Mesenchymal stem cell (in vitro differentiated cells and primary cell): Measurements from ENCODE around the gene NGEF.

ENCODE experiments used
- DNase-seq: peaks from one replicate; pipeline ENCODE4 v3.0.0-alpha.2; 2013
- H2AFZ ChIP-seq: one replicate; pipeline ENCODE4 v1.6.1; 2013; ENCODE audit warnings: low read depth, mild to moderate bottlenecking, control low read depth, inconsistent platforms, low read length, moderate library complexity
- H2AK5ac ChIP-seq: 2 replicates; pipeline ENCODE4 v1.6.1; 2013; ENCODE audit warnings: low read length, moderate library complexity, mild to moderate bottlenecking, inconsistent platforms; ENCODE audit not compliant: severe bottlenecking
- H2BK120ac ChIP-seq: one replicate; pipeline ENCODE4 v1.6.1; 2013; ENCODE audit warnings: low read depth, mild to moderate bottlenecking, inconsistent platforms, low read length, moderate library complexity
- H2BK12ac ChIP-seq, 2 experiments: one replicate each; pipeline ENCODE4 v1.6.1; 2013; ENCODE audit warnings: inconsistent platforms in 2 of 2, low read length in 2 of 2, mild to moderate bottlenecking in 2 of 2, moderate library complexity in 2 of 2, control low read depth in 1 of 2
- H2BK15ac ChIP-seq: one replicate; pipeline ENCODE4 v1.6.1; 2013; ENCODE audit warnings: mild to moderate bottlenecking, low read depth, inconsistent platforms; ENCODE audit not compliant: poor library complexity, severe bottlenecking
- H2BK5ac ChIP-seq: 2 replicates; pipeline ENCODE4 v1.6.1; 2013; ENCODE audit warnings: low read depth, mild to moderate bottlenecking, low read length, control low read depth, inconsistent platforms; ENCODE audit not compliant: poor library complexity, severe bottlenecking
- H3K14ac ChIP-seq, 2 experiments: one replicate each; pipeline ENCODE4 v1.6.1; 2013; ENCODE audit warnings: inconsistent platforms in 2 of 2, low read length in 2 of 2, control low read depth in 1 of 2, mild to moderate bottlenecking in 1 of 2, moderate library complexity in 1 of 2
- H3K18ac ChIP-seq, 2 experiments: one replicate each; pipeline ENCODE4 v1.6.1; 2013; ENCODE audit warnings: inconsistent platforms in 2 of 2, low read length in 2 of 2, control low read depth in 1 of 2, low read depth in 1 of 2, mild to moderate bottlenecking in 1 of 2
- H3K23ac ChIP-seq, 2 experiments: one replicate each; pipeline ENCODE4 v1.6.1; 2013; ENCODE audit warnings: inconsistent platforms in 2 of 2, low read length in 2 of 2, mild to moderate bottlenecking in 2 of 2, moderate library complexity in 2 of 2, control low read depth in 1 of 2
- H3K27ac ChIP-seq: 2 replicates; pipeline ENCODE4 v1.5.1; 2013; ENCODE audit warnings: mild to moderate bottlenecking, moderate library complexity, low read length, control low read depth, inconsistent platforms; ENCODE audit not compliant: poor library complexity, severe bottlenecking
- H3K27me3 ChIP-seq, 2 experiments: 2 replicates each; pipeline versions ENCODE4 v1.6.1 to v1.7.0; 2013; ENCODE audit warnings: low read length in 2 of 2, mild to moderate bottlenecking in 2 of 2, moderate library complexity in 2 of 2, control low read depth in 1 of 2, inconsistent platforms in 1 of 2; ENCODE audit not compliant: control insufficient read depth in 1 of 2, insufficient read depth in 1 of 2
- H3K36me3 ChIP-seq, 2 experiments: 2 replicates each; pipeline versions ENCODE4 v1.6.1 to v1.7.0; 2013; ENCODE audit warnings: low read length in 2 of 2, control low read depth in 1 of 2, inconsistent platforms in 1 of 2, low read depth in 1 of 2, mild to moderate bottlenecking in 1 of 2; ENCODE audit not compliant: insufficient read depth in 2 of 2, control insufficient read depth in 1 of 2
- H3K4ac ChIP-seq, 2 experiments: one replicate each; pipeline ENCODE4 v1.6.1; 2013; ENCODE audit warnings: inconsistent platforms in 2 of 2, low read length in 2 of 2, mild to moderate bottlenecking in 2 of 2, moderate library complexity in 2 of 2, control low read depth in 1 of 2, low read depth in 1 of 2
- H3K4me1 ChIP-seq: 2 replicates; pipeline ENCODE4 v1.6.1; 2013; ENCODE audit warnings: low read depth, low read length, control low read depth; ENCODE audit not compliant: control insufficient read depth, insufficient read depth
- H3K4me2 ChIP-seq: 2 replicates; pipeline ENCODE4 v1.6.1; 2013; ENCODE audit warnings: low read length, mild to moderate bottlenecking, inconsistent platforms; ENCODE audit not compliant: poor library complexity, severe bottlenecking
- H3K4me3 ChIP-seq, 2 experiments: 2 replicates each; pipeline versions ENCODE4 v1.5.1 to v1.7.0; 2013; ENCODE audit warnings: low read length in 2 of 2, mild to moderate bottlenecking in 2 of 2, control low read depth in 1 of 2, low read depth in 1 of 2; ENCODE audit not compliant: insufficient read depth in 1 of 2
- H3K79me1 ChIP-seq: replicated peaks from 2 replicates; pipeline ENCODE4 v1.6.1; 2013; ENCODE audit warnings: mild to moderate bottlenecking, control low read depth, low read length, inconsistent platforms; ENCODE audit not compliant: poor library complexity, severe bottlenecking
- H3K9ac ChIP-seq: 2 replicates; pipeline ENCODE4 v1.7.0; 2013; ENCODE audit warnings: mild to moderate bottlenecking, low read length, moderate library complexity
- H3K9me3 ChIP-seq: 2 replicates; pipeline ENCODE4 v1.7.0; 2013; ENCODE audit warnings: mild to moderate bottlenecking, low read length; ENCODE audit not compliant: control insufficient read depth
- H4K8ac ChIP-seq: one replicate; pipeline ENCODE4 v1.6.1; 2013; ENCODE audit warnings: inconsistent platforms, mild to moderate bottlenecking, low read length, moderate library complexity
- H4K91ac ChIP-seq: one replicate; pipeline ENCODE4 v1.6.1; 2013; ENCODE audit warnings: mild to moderate bottlenecking, low read length, inconsistent platforms
- WGBS: methylation state at CpG from one replicate; pipeline ENCODE4 v1.1.7; 2013; ENCODE audit warnings: mixed read lengths; 5-methylcytosine and 5-hydroxymethylcytosine counted together

Gene NGEF

DNA sequence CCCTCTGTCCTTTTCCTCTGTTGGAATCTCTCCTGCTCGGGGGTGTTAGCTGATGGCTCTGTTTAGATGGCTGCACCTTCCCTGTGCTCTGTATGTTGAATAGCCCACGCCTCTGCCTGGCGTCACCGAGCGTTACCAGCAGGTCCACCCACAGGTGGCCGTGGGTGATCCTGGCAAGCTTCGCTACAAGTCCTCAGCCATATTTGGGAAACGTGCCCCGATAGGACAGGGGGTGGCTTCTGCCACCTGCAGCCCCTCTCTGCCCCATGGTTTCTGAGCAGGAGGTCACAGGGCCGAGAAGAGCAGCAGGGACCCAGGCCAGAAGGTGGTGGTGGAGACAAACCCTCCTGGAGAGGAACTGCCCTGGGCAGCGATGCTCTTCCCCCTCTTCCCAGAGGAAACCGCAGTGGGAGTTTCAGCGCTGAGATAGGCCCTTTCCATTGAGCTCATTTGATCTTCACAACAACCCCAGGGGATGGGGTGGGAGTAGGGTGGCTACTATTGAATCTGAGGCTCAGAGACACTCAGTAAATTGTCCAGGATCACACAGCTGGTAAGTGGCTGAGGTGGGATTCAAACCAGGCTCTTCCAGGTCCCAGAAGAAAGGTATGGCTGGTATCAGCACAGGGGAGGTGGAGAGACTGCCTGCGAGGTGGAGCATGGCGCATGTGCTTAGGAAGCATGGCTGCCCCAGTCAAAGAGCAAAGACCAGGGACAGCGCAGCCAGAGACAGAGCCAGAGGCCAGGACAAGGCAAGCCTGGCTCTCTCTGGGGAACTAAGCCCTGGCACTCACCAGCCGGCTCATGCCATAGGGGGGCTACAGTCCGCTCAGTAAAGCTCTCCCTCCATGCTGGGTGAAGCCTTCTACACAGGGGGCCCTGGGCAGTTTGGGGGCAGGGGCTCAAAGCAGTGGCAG lies 15.0 kb downstream of the NGEF start:
- no peak for DNase-seq
- Histone ChIP-seq H4K8ac (no peak overlapping the region), H4K91ac (no peak overlapping the region), H3K4me3 (no peak overlapping the region), H3K23ac (no peak overlapping the region), H2BK5ac (no peak overlapping the region), H2BK120ac (no peak overlapping the region), H3K27me3 (peaks cover 0 to 5% of the 10 kb centered on the region in 2 experiments), H3K4me1 (no peaks in the 10 kb centered on the region), H3K9ac (no peak overlapping the region), H2BK12ac (no peak overlapping the region), H2AFZ (no peak overlapping the region), H3K36me3 (no peaks in the 10 kb centered on the region), H3K14ac (no peak overlapping the region), H3K79me1 (no peaks in the 10 kb centered on the region), H2BK15ac (no peak overlapping the region), H3K4me2 (no peak overlapping the region), H3K27ac (no peak overlapping the region), H3K9me3 (no peaks in the 10 kb centered on the region), H3K4ac (no peak overlapping the region), H3K18ac (no peak overlapping the region), H2AK5ac (no peak overlapping the region)
- 91% methylated on average over 16 of the region's 18 CpGs for WGBS

DNA sequence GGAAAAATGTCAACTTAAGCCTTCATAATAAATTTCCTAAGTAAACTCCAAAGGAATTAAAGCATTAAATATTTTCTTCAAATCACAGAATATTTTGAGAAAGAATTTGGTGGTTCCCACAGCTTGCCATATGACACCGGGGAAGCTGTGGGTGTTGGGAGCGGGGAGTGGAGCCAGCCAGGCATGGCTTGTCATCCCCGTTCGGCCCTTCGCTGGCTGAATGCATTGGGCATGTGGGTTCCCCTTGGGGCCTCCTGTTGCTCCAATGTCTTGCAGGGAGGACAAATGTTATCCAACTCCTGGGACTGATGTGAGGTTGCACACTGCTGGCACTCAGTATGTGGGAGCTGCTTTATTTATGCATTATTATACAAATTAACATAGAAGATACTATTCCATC lies 18.6 kb downstream of the NGEF start:
- Histone ChIP-seq H2BK15ac (no peak overlapping the region), H3K27ac (no peak overlapping the region), H2AFZ (no peak overlapping the region), H3K23ac (no peak overlapping the region), H4K91ac (no peak overlapping the region), H3K18ac (no peak overlapping the region), H3K9me3 (no peaks in the 10 kb centered on the region), H3K14ac (no peak overlapping the region), H3K4me3 (no peak overlapping the region), H2AK5ac (no peak overlapping the region), H2BK5ac (no peak overlapping the region), H3K4ac (no peak overlapping the region), H3K9ac (no peak overlapping the region), H4K8ac (peak overlapping the region; percentile 41), H3K36me3 (no peaks in the 10 kb centered on the region), H2BK12ac (no peak overlapping the region), H3K4me2 (no peak overlapping the region), H2BK120ac (no peak overlapping the region), H3K27me3 (peaks cover 0 to 5% of the 10 kb centered on the region in 2 experiments), H3K4me1 (no peaks in the 10 kb centered on the region), H3K79me1 (no peaks in the 10 kb centered on the region)
- WGBS = 89% methylated on average over 5 of the region's 5 CpGs
- DNase-seq = no peak

DNA sequence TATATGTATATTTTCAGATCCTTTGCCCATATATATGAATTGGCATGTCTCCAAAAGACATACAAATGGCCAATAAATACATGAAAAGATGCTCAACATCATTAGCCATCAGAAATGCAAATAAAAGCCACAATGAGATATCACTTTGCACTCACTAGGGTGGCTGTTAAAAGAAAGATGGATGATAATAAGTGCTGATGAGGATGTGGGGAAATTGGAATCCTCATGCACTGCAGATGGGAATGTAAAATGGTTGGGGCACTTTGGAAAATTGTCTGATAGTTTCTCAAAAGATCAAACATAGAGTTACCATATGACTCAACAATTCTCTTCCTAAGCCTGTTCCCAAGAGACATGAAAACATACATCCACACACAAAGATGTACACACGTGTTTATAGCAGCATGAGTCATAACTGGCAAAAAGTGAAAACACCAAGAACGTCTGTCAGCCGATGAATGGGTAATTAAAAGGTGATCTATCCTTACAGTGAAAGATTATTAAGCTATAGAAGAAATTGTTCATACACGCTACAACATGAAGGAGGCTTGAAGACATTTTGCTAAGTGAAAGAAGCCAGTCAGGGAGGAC lies 19.7 kb downstream of the NGEF start:
- no peak overlapping the region for H3K4ac ChIP-seq
- no peak overlapping the region for H3K18ac ChIP-seq
- H2AFZ ChIP-seq = no peak overlapping the region

DNA sequence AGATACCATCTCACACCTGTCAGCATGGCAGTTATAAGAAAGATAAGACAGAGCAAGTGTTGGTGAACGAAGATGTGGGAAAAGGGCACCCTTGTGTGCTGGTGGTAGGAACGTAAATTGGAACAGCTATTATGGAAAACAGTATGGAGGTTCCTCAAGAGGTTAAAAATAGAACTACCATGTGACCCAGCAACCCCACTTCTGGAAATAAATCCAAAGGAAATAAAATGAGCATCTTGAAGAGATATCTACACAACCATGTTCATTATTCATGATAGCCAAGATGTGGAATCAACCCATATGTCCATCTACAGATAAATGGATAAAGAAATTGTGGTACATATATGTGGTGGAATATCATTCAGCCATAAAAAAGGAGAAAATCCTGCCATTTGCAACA lies 26.9 kb downstream of the NGEF start:
- Histone ChIP-seq H3K14ac (no peak overlapping the region), H3K4me3 (no peak overlapping the region), H3K9ac (no peak overlapping the region), H2AFZ (no peak overlapping the region), H3K4ac (no peak overlapping the region), H3K27me3 (peaks cover 0 to 10% of the 10 kb centered on the region in 2 experiments), H3K23ac (no peak overlapping the region), H2BK15ac (no peak overlapping the region), H4K8ac (no peak overlapping the region), H3K9me3 (peaks cover 4% of the 10 kb centered on the region), H2BK12ac (no peak overlapping the region), H2BK5ac (no peak overlapping the region), H3K4me2 (no peak overlapping the region), H3K18ac (no peak overlapping the region), H3K79me1 (no peaks in the 10 kb centered on the region), H4K91ac (no peak overlapping the region), H2AK5ac (no peak overlapping the region), H3K4me1 (peaks cover 11% of the 10 kb centered on the region), H3K36me3 (no peaks in the 10 kb centered on the region), H3K27ac (no peak overlapping the region), H2BK120ac (no peak overlapping the region)
- 100% methylated on average over 1 of the region's 2 CpGs for WGBS
- no peak for DNase-seq

More for the DNA sequence above, 19.7 kb downstream of the NGEF start:
- Histone ChIP-seq H3K27ac (no peak overlapping the region), H3K14ac (no peak overlapping the region), H2BK120ac (no peak overlapping the region), H3K9me3 (no peaks in the 10 kb centered on the region), H2AK5ac (no peak overlapping the region), H2BK15ac (no peak overlapping the region), H2BK12ac (no peak overlapping the region), H4K91ac (no peak overlapping the region), H2BK5ac (no peak overlapping the region), H3K23ac (no peak overlapping the region), H3K4me1 (no peaks in the 10 kb centered on the region), H3K79me1 (no peaks in the 10 kb centered on the region), H3K4me2 (no peak overlapping the region), H3K4me3 (no peak overlapping the region), H3K9ac (no peak overlapping the region), H4K8ac (no peak overlapping the region), H3K36me3 (no peaks in the 10 kb centered on the region), H3K27me3 (peaks cover 0 to 5% of the 10 kb centered on the region in 2 experiments)
- no peak for DNase-seq
- 94% methylated on average over 4 of the region's 4 CpGs for WGBS
